Urinary bladder (tissue), 4 donors: ENCODE results near the gene HPSE2. TPM values are rescaled to one million over a fixed set of nuclear protein-coding genes. Genes with fewer than 3 reads are reported as not detected.

Experiments used
- DNase-seq: peaks from one replicate; pipeline ENCODE4 v3.0.0-alpha.2; 2015; ENCODE audit errors: extremely low spot score
- H3K27ac ChIP-seq: one replicate; pipeline ENCODE4 v1.5.1; 2013; ENCODE audit warnings: low read depth, mild to moderate bottlenecking, moderate library complexity
- H3K36me3 ChIP-seq: one replicate; pipeline ENCODE4 v1.6.1; 2013; ENCODE audit warnings: mild to moderate bottlenecking, moderate library complexity; ENCODE audit not compliant: insufficient read depth
- H3K4me1 ChIP-seq: one replicate; pipeline ENCODE4 v1.6.1; 2013; ENCODE audit warnings: mild to moderate bottlenecking, moderate library complexity; ENCODE audit not compliant: insufficient read depth
- H3K4me3 ChIP-seq: one replicate; pipeline ENCODE4 v1.5.1; 2013; ENCODE audit warnings: low read depth, low read length
- WGBS: extraction: QIAGEN DNeasy Blood & Tissue Kit; methylation state at CpG from one replicate; pipeline ENCODE4 v1.1.7; 2013; 5-methylcytosine and 5-hydroxymethylcytosine counted together
- polyA plus RNA-seq: library from polyadenylated mRNA; stranded (reverse); fragments of 200-250 nt; gene quantifications from one replicate; pipeline ENCODE4 v1.2.3, GENCODE V29; 2013
- total RNA-seq: library from RNA; depleted of rRNA; stranded (reverse); fragments of >200 nt; gene quantifications from one replicate; pipeline ENCODE4 v1.2.3, GENCODE V29; 2014
- donor health status: healthy with polysubstance abuse.
- donor health status: healthy.

The HPSE2 gene
- total and polyA plus RNA-seq, 2 donors = 46.3 to 48.1 TPM

- Histone ChIP-seq H3K4me3 (no peak overlapping the region), H3K36me3 (no peaks in the 10 kb centered on the region)
- DNase-seq = no peak
Measured at GRCh38 chr10:98800263-98800662, 435.4 kb downstream of the HPSE2 start.

GRCh38 chr10:98795467-98795866 is 440.2 kb downstream of the HPSE2 start:
- H3K36me3 ChIP-seq = no peaks in the 10 kb centered on the region
- no peak overlapping the region for H3K4me3 ChIP-seq
- DNase-seq = no peak
- H3K27ac ChIP-seq = no peak overlapping the region
- H3K4me1 ChIP-seq = no peaks in the 10 kb centered on the region
- 99% methylated on average over 2 of the region's 2 CpGs for WGBS

More at GRCh38 chr10:98800263-98800662, 435.4 kb downstream of the HPSE2 start:
- Histone ChIP-seq H3K4me1 (no peaks in the 10 kb centered on the region), H3K27ac (no peak overlapping the region)

- no peak overlapping the region for H3K27ac ChIP-seq
- H3K4me1 ChIP-seq = no peaks in the 10 kb centered on the region
- no peak overlapping the region for H3K4me3 ChIP-seq
- no peak for DNase-seq
- no peaks in the 10 kb centered on the region for H3K36me3 ChIP-seq
Measured at GRCh38 chr10:98790817-98791216, 444.8 kb downstream of the HPSE2 start.

- no peak overlapping the region for H3K27ac ChIP-seq
- WGBS = 92% methylated on average over 3 of the region's 3 CpGs
- no peak for DNase-seq
- H3K36me3 ChIP-seq = no peaks in the 10 kb centered on the region
- H3K4me1 ChIP-seq = no peaks in the 10 kb centered on the region
- H3K4me3 ChIP-seq = no peak overlapping the region
Measured at GRCh38 chr10:98778277-98778759, 457.3 kb downstream of the HPSE2 start.

- Histone ChIP-seq H3K4me3 (no peak overlapping the region), H3K36me3 (no peaks in the 10 kb centered on the region), H3K27ac (no peak overlapping the region), H3K4me1 (no peaks in the 10 kb centered on the region)
- DNase-seq = no peak
- WGBS = 97% methylated on average over 3 of the region's 3 CpGs
Measured at GRCh38 chr10:98758463-98758862, 477.2 kb downstream of the HPSE2 start.

GRCh38 chr10:98748298-98748697 is 487.4 kb downstream of the HPSE2 start:
- no peaks in the 10 kb centered on the region for H3K36me3 ChIP-seq
- no peaks in the 10 kb centered on the region for H3K4me1 ChIP-seq
- H3K27ac ChIP-seq = no peak overlapping the region
- DNase-seq = no peak
- H3K4me3 ChIP-seq = no peak overlapping the region
- 69% methylated on average over 1 of the region's 1 CpG for whole genome bisulfite sequencing

- H3K4me3 ChIP-seq = no peak overlapping the region
Measured at GRCh38 chr10:98745645-98746044, 490.0 kb downstream of the HPSE2 start.

GRCh38 chr10:98720551-98720950 is 515.1 kb downstream of the HPSE2 start:
- H3K4me1 ChIP-seq = no peaks in the 10 kb centered on the region
- WGBS = 27% methylated on average over 1 of the region's 1 CpG

More at GRCh38 chr10:98745645-98746044, 490.0 kb downstream of the HPSE2 start:
- Histone ChIP-seq H3K4me1 (no peaks in the 10 kb centered on the region), H3K27ac (no peak overlapping the region), H3K36me3 (no peaks in the 10 kb centered on the region)
- no peak for DNase-seq
- 96% methylated on average over 2 of the region's 2 CpGs for WGBS

GRCh38 chr10:98713586-98713985 is 522.1 kb downstream of the HPSE2 start:
- DNase-seq = no peak
- 95% methylated on average over 1 of the region's 1 CpG for WGBS
- Histone ChIP-seq H3K36me3 (no peaks in the 10 kb centered on the region), H3K4me3 (no peak overlapping the region), H3K27ac (no peak overlapping the region), H3K4me1 (no peaks in the 10 kb centered on the region)

More at GRCh38 chr10:98720551-98720950, 515.1 kb downstream of the HPSE2 start:
- Histone ChIP-seq H3K27ac (no peak overlapping the region), H3K36me3 (no peaks in the 10 kb centered on the region), H3K4me3 (no peak overlapping the region)
- no peak for DNase-seq

- Histone ChIP-seq H3K36me3 (no peaks in the 10 kb centered on the region), H3K27ac (no peak overlapping the region), H3K4me3 (no peak overlapping the region), H3K4me1 (no peaks in the 10 kb centered on the region)
- no peak for DNase-seq
- 87% methylated on average over 5 of the region's 5 CpGs for WGBS
Measured at GRCh38 chr10:98696516-98696915, 539.1 kb downstream of the HPSE2 start.

GRCh38 chr10:98694883-98695282 is 540.8 kb downstream of the HPSE2 start:
- no peak for DNase-seq
- Histone ChIP-seq H3K4me3 (no peak overlapping the region), H3K27ac (no peak overlapping the region)

GRCh38 chr10:98694014-98694413 is 541.6 kb downstream of the HPSE2 start:
- no peak for DNase-seq
- Histone ChIP-seq H3K27ac (no peak overlapping the region), H3K36me3 (no peaks in the 10 kb centered on the region), H3K4me3 (no peak overlapping the region), H3K4me1 (no peaks in the 10 kb centered on the region)
- WGBS = 78% methylated on average over 2 of the region's 2 CpGs

More at GRCh38 chr10:98694883-98695282, 540.8 kb downstream of the HPSE2 start:
- Histone ChIP-seq H3K36me3 (no peaks in the 10 kb centered on the region), H3K4me1 (no peaks in the 10 kb centered on the region)

- Histone ChIP-seq H3K4me1 (no peaks in the 10 kb centered on the region), H3K27ac (no peak overlapping the region), H3K36me3 (no peaks in the 10 kb centered on the region), H3K4me3 (no peak overlapping the region)
- DNase-seq = no peak
- WGBS = 59% methylated on average over 1 of the region's 1 CpG
Measured at GRCh38 chr10:98687685-98688084, 548.0 kb downstream of the HPSE2 start.

- Histone ChIP-seq H3K27ac (no peak overlapping the region), H3K4me3 (no peak overlapping the region), H3K4me1 (no peaks in the 10 kb centered on the region), H3K36me3 (no peaks in the 10 kb centered on the region)
- DNase-seq = no peak
- WGBS = 38% methylated on average over 3 of the region's 3 CpGs
Measured at GRCh38 chr10:98684019-98684899, 551.4 kb downstream of the HPSE2 start.
